K562 (cell line): ENCODE results near the gene PKD1L1. TPM values are rescaled to one million over a fixed set of nuclear protein-coding genes. Genes with fewer than 3 reads are reported as not detected.

Experiments
- HDAC1 ChIP-seq, 2 experiments: fragments of 450-650 bp; IDR thresholded peaks; 2 replicates each; pipeline ENCODE4 v1.6.1; 2016 to 2017; ENCODE audit warnings: inconsistent platforms in 1 of 2, mild to moderate bottlenecking in 1 of 2, moderate library complexity in 1 of 2
- polyA plus RNA-seq, 8 experiments: library from polyadenylated mRNA; depleted of rRNA in 4 of 8; stranded (reverse) in 5 of 8; unstranded in 3 of 8; fragments of >200 nt; fragmentation: Nextera tagmentation in 2 of 8; fragmentation: Illumina TruSeq in 1 of 8; extraction: Ambion mirVana in 2 of 8; extraction: Trizol in 1 of 8; gene quantifications; 2 replicates each; pipeline versions ENCODE4 v1.2.1 to v1.2.3, GENCODE V29; 2011 to 2014; ENCODE audit warnings: inconsistent platforms in 1 of 8, missing spikeins in 1 of 8
- total RNA-seq, 7 experiments: library from RNA; depleted of rRNA in 6 of 7; stranded (reverse); fragments of >200 nt in 6 of 7; fragmentation: Illumina TruSeq in 2 of 7; extraction: Trizol in 2 of 7; gene quantifications; 2 replicates each; pipeline versions ENCODE4 v1.2.1 to v1.2.3, GENCODE V29; 2011 to 2021; ENCODE audit warnings: low replicate concordance in 1 of 7
- TF ChIP-seq, protein P1 (sequence below): IDR thresholded peaks from 2 replicates; pipeline ENCODE4 v1.6.1; 2011; ENCODE audit warnings: borderline replicate concordance, low read depth, mild to moderate bottlenecking, moderate library complexity, low read length; ENCODE audit not compliant: insufficient read depth, poor library complexity, severe bottlenecking
- TF ChIP-seq, protein P2 (sequence below): fragments of 250-450 bp; sonication (Bioruptor Pico); IDR thresholded peaks from 2 replicates; pipeline ENCODE4 v1.4.0; 2020

Gene PKD1L1
- total and polyA plus RNA-seq, 9 of the 15 experiments (the other 6 are each of a cell fraction or from before 2014, with no cell fraction given): 0.01 to 0.02 TPM; not detected in 7

DNA sequence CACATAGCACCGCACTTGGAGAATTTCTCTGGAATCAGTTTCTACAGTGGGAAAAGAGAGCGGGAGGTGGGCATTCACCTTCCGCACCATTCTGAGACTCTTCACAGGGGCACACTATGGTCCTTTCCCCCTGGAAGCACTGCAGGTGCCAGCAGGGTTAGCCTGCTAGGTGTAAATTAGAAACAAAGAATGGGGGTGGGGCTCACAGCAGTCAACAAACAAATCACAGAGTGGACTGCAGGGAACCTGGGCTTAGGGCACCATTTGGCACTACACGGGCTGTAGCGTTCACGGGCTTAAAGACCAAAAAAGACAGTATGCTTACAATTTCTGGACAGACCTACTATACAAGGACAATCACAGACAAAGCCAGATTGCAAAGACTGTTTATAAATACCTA, 8.0 kb upstream of the PKD1L1 start (continued):
- TF ChIP-seq, protein P1, sequence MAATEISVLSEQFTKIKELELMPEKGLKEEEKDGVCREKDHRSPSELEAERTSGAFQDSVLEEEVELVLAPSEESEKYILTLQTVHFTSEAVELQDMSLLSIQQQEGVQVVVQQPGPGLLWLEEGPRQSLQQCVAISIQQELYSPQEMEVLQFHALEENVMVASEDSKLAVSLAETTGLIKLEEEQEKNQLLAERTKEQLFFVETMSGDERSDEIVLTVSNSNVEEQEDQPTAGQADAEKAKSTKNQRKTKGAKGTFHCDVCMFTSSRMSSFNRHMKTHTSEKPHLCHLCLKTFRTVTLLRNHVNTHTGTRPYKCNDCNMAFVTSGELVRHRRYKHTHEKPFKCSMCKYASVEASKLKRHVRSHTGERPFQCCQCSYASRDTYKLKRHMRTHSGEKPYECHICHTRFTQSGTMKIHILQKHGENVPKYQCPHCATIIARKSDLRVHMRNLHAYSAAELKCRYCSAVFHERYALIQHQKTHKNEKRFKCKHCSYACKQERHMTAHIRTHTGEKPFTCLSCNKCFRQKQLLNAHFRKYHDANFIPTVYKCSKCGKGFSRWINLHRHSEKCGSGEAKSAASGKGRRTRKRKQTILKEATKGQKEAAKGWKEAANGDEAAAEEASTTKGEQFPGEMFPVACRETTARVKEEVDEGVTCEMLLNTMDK: no peak
- TF ChIP-seq, protein P2, sequence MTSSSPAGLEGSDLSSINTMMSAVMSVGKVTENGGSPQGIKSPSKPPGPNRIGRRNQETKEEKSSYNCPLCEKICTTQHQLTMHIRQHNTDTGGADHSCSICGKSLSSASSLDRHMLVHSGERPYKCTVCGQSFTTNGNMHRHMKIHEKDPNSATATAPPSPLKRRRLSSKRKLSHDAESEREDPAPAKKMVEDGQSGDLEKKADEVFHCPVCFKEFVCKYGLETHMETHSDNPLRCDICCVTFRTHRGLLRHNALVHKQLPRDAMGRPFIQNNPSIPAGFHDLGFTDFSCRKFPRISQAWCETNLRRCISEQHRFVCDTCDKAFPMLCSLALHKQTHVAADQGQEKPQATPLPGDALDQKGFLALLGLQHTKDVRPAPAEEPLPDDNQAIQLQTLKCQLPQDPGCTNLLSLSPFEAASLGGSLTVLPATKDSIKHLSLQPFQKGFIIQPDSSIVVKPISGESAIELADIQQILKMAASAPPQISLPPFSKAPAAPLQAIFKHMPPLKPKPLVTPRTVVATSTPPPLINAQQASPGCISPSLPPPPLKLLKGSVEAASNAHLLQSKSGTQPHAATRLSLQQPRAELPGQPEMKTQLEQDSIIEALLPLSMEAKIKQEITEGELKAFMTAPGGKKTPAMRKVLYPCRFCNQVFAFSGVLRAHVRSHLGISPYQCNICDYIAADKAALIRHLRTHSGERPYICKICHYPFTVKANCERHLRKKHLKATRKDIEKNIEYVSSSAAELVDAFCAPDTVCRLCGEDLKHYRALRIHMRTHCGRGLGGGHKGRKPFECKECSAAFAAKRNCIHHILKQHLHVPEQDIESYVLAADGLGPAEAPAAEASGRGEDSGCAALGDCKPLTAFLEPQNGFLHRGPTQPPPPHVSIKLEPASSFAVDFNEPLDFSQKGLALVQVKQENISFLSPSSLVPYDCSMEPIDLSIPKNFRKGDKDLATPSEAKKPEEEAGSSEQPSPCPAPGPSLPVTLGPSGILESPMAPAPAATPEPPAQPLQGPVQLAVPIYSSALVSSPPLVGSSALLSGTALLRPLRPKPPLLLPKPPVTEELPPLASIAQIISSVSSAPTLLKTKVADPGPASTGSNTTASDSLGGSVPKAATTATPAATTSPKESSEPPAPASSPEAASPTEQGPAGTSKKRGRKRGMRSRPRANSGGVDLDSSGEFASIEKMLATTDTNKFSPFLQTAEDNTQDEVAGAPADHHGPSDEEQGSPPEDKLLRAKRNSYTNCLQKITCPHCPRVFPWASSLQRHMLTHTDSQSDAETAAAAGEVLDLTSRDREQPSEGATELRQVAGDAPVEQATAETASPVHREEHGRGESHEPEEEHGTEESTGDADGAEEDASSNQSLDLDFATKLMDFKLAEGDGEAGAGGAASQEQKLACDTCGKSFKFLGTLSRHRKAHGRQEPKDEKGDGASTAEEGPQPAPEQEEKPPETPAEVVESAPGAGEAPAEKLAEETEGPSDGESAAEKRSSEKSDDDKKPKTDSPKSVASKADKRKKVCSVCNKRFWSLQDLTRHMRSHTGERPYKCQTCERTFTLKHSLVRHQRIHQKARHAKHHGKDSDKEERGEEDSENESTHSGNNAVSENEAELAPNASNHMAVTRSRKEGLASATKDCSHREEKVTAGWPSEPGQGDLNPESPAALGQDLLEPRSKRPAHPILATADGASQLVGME (CRISPR knock-in tag): no peak
- TF ChIP-seq HDAC1 (IDR thresholded peaks at IDR 0.05): no peak
- TF ChIP-seq, all 486 proteins: peak for 0
